ENCODE results near the gene SLC36A3.
"Not testable (repeated sequence)": the region's sequence is repeated elsewhere in the genome, so short reads cannot be mapped to it uniquely, and the experiment has no call there.

SLC36A3 gene

GRCh38 chr5:151310932-151311331 lies 7.4 kb upstream of the SLC36A3 start:
- no peak for TF ChIP-seq CTCF (IDR thresholded peaks at IDR 0.05)
- H2AFZ ChIP-seq, result no peak overlapping the region
- H3K4me2 ChIP-seq (ENCODE audit: low read length), result no peak overlapping the region
- H3K4me3 ChIP-seq (ENCODE audit: low read depth, low read length), result no peak overlapping the region
- H3K27ac ChIP-seq, result no peak overlapping the region
- H3K9ac ChIP-seq, result no peak overlapping the region
- H3K27me3 ChIP-seq (ENCODE audit: control insufficient read depth, insufficient read depth, low read length), result no peaks in the 10 kb centered on the region
- no peaks in the 10 kb centered on the region for H3K36me3 ChIP-seq (ENCODE audit: control insufficient read depth, insufficient read depth, low read length)
- H3K79me2 ChIP-seq, result no peaks in the 10 kb centered on the region
- no peaks in the 10 kb centered on the region for H3K9me3 ChIP-seq (ENCODE audit: control insufficient read depth, low read length)
- no peaks in the 10 kb centered on the region for H3K4me1 ChIP-seq

- H3K79me2 ChIP-seq; H3K4me1 ChIP-seq; H3K9me3 ChIP-seq (ENCODE audit: control insufficient read depth, low read length); H2AFZ ChIP-seq; H3K4me3 ChIP-seq (ENCODE audit: low read depth, low read length); H3K27ac ChIP-seq; H3K36me3 ChIP-seq (ENCODE audit: control insufficient read depth, insufficient read depth, low read length); H3K4me2 ChIP-seq (ENCODE audit: low read length); H3K27me3 ChIP-seq (ENCODE audit: control insufficient read depth, insufficient read depth, low read length); H3K9ac ChIP-seq: not testable (repeated sequence)
Measured at GRCh38 chr5:151309821-151310220, 6.3 kb upstream of the SLC36A3 start.

- not testable (repeated sequence) for H3K79me2 ChIP-seq; H3K4me3 ChIP-seq (ENCODE audit: low read depth, low read length); H3K9me3 ChIP-seq (ENCODE audit: control insufficient read depth, low read length); H3K27me3 ChIP-seq (ENCODE audit: control insufficient read depth, insufficient read depth, low read length); H3K27ac ChIP-seq; H3K4me2 ChIP-seq (ENCODE audit: low read length); H3K9ac ChIP-seq; H3K4me1 ChIP-seq; H2AFZ ChIP-seq; H3K36me3 ChIP-seq (ENCODE audit: control insufficient read depth, insufficient read depth, low read length)
Measured at GRCh38 chr5:151309266-151309665, 5.7 kb upstream of the SLC36A3 start.

GRCh38 chr5:151298063-151298855 lies 5.3 kb downstream of the SLC36A3 start:
- Histone ChIP-seq H3K36me3 (ENCODE audit: control insufficient read depth, insufficient read depth, low read length) (no peaks in the 10 kb centered on the region), H3K9ac (no peak overlapping the region), H3K27ac (no peak overlapping the region), H3K79me2 (no peaks in the 10 kb centered on the region), H3K9me3 (ENCODE audit: control insufficient read depth, low read length) (no peaks in the 10 kb centered on the region), H2AFZ (no peak overlapping the region), H3K4me3 (ENCODE audit: low read depth, low read length) (no peak overlapping the region), H3K27me3 (ENCODE audit: control insufficient read depth, insufficient read depth, low read length) (no peaks in the 10 kb centered on the region), H3K4me2 (ENCODE audit: low read length) (no peak overlapping the region), H3K4me1 (no peaks in the 10 kb centered on the region)
- TF ChIP-seq CTCF (IDR thresholded peaks at IDR 0.05), result peak; percentile 71

GRCh38 chr5:151296974-151297373 lies 6.6 kb downstream of the SLC36A3 start:
- no peaks in the 10 kb centered on the region for H3K4me1 ChIP-seq
- H3K36me3 ChIP-seq (ENCODE audit: control insufficient read depth, insufficient read depth, low read length), result no peaks in the 10 kb centered on the region
- H3K27me3 ChIP-seq (ENCODE audit: control insufficient read depth, insufficient read depth, low read length), result no peaks in the 10 kb centered on the region
- H3K27ac ChIP-seq, result no peak overlapping the region
- no peak for TF ChIP-seq CTCF (IDR thresholded peaks at IDR 0.05)
- H3K79me2 ChIP-seq, result no peaks in the 10 kb centered on the region
- no peak overlapping the region for H3K4me2 ChIP-seq (ENCODE audit: low read length)
- H3K9ac ChIP-seq, result no peak overlapping the region
- H3K9me3 ChIP-seq (ENCODE audit: control insufficient read depth, low read length), result no peaks in the 10 kb centered on the region
- no peak overlapping the region for H2AFZ ChIP-seq
- H3K4me3 ChIP-seq (ENCODE audit: low read depth, low read length), result no peak overlapping the region

- Histone ChIP-seq H3K4me3 (ENCODE audit: low read depth, low read length) (no peak overlapping the region), H3K4me2 (ENCODE audit: low read length) (no peak overlapping the region), H3K9ac (no peak overlapping the region), H3K36me3 (ENCODE audit: control insufficient read depth, insufficient read depth, low read length) (no peaks in the 10 kb centered on the region), H2AFZ (no peak overlapping the region), H3K79me2 (no peaks in the 10 kb centered on the region), H3K4me1 (no peaks in the 10 kb centered on the region), H3K27me3 (ENCODE audit: control insufficient read depth, insufficient read depth, low read length) (no peaks in the 10 kb centered on the region), H3K9me3 (ENCODE audit: control insufficient read depth, low read length) (no peaks in the 10 kb centered on the region), H3K27ac (no peak overlapping the region)
- no peak for TF ChIP-seq CTCF (IDR thresholded peaks at IDR 0.05)
Measured at GRCh38 chr5:151296478-151296830, 7.1 kb downstream of the SLC36A3 start.

Measured in parathyroid adenoma (tissue), 2 donors.